SK-N-SH treated with all-trans-retinoic acid at 6 μM for 48 hours (cell line): ENCODE data around the gene MEPCE.
"Not testable (repeated sequence)": the region's sequence is repeated elsewhere in the genome, so short reads cannot be mapped to it uniquely, and the experiment has no call there.

Source experiments
- ATAC-seq: fragments of 200-7000 bp; cut with Tn5 transposase; 3 replicates; pipeline ENCODE4 v1.9.1; 2020; ENCODE audit warnings: mild to moderate bottlenecking, moderate library complexity
- ARNTL ChIP-seq: fragments of 450-650 bp; formaldehyde crosslinking; IDR thresholded peaks from 2 replicates; pipeline ENCODE4 v1.5.0; 2020; ENCODE audit warnings: low read depth, mild to moderate bottlenecking, moderate library complexity, borderline replicate concordance
- BACH2 ChIP-seq: fragments of 250-450 bp; sonication (Bioruptor Pico); IDR thresholded peaks from 2 replicates; pipeline ENCODE4 v1.9.0; 2021; ENCODE audit warnings: mild to moderate bottlenecking, borderline replicate concordance
- CREB5 ChIP-seq: fragments of 250-450 bp; sonication (Bioruptor Pico); IDR thresholded peaks from 2 replicates; pipeline ENCODE4 v1.5.1; 2020; ENCODE audit warnings: low read depth, mild to moderate bottlenecking, moderate library complexity
- ESRRG ChIP-seq: fragments of 250-450 bp; sonication (Bioruptor Pico); IDR thresholded peaks from 2 replicates; pipeline ENCODE4 v1.6.1; 2021; ENCODE audit warnings: mild to moderate bottlenecking
- GLIS3 ChIP-seq: fragments of 250-450 bp; sonication (Bioruptor Pico); IDR thresholded peaks from 2 replicates; pipeline ENCODE4 v1.5.0; 2020; ENCODE audit warnings: mild to moderate bottlenecking, moderate library complexity
- OSR1 ChIP-seq: fragments of 250-450 bp; sonication (Bioruptor Pico); IDR thresholded peaks from 2 replicates; pipeline ENCODE4 v1.8.0; 2022; ENCODE audit warnings: moderate library complexity, mild to moderate bottlenecking, inconsistent platforms
- PATZ1 ChIP-seq: fragments of 250-450 bp; sonication (Bioruptor Pico); IDR thresholded peaks from 2 replicates; pipeline ENCODE4 v1.8.0; 2020; ENCODE audit warnings: mild to moderate bottlenecking, moderate library complexity, borderline replicate concordance
- POU6F1 ChIP-seq: fragments of 250-450 bp; sonication (Bioruptor Pico); IDR thresholded peaks from 2 replicates; pipeline ENCODE4 v1.8.0; 2021; ENCODE audit warnings: low read depth, mild to moderate bottlenecking, moderate library complexity, borderline replicate concordance
- PPARA ChIP-seq: fragments of 250-450 bp; sonication (Bioruptor Pico); IDR thresholded peaks from 2 replicates; pipeline ENCODE4 v1.5.0; 2020; ENCODE audit warnings: mild to moderate bottlenecking, borderline replicate concordance
- RARB ChIP-seq: fragments of 250-450 bp; sonication (Bioruptor Pico); IDR thresholded peaks from 2 replicates; pipeline ENCODE4 v1.8.0; 2021; ENCODE audit warnings: mild to moderate bottlenecking, moderate library complexity
- SNAI2 ChIP-seq: fragments of 250-450 bp; sonication (Bioruptor Pico); IDR thresholded peaks from 2 replicates; pipeline ENCODE4 v1.5.0; 2020; ENCODE audit warnings: mild to moderate bottlenecking, moderate library complexity
- TCF4 ChIP-seq: fragments of 250-450 bp; sonication (Bioruptor Pico); IDR thresholded peaks from 2 replicates; pipeline ENCODE4 v1.8.0; 2021; ENCODE audit warnings: mild to moderate bottlenecking, moderate library complexity, borderline replicate concordance
- TOX ChIP-seq: fragments of 250-450 bp; sonication (Bioruptor Pico); IDR thresholded peaks from 2 replicates; pipeline ENCODE4 v1.8.0; 2021; ENCODE audit warnings: mild to moderate bottlenecking, moderate library complexity, borderline replicate concordance
- TSHZ2 ChIP-seq: fragments of 250-450 bp; sonication (Bioruptor Pico); IDR thresholded peaks from 2 replicates; pipeline ENCODE4 v1.5.0; 2020; ENCODE audit warnings: mild to moderate bottlenecking, moderate library complexity
- ZFP3 ChIP-seq: fragments of 250-450 bp; sonication (Bioruptor Pico); IDR thresholded peaks from 2 replicates; pipeline ENCODE4 v1.5.0; 2020; ENCODE audit warnings: mild to moderate bottlenecking, moderate library complexity
- ZFP30 ChIP-seq: fragments of 450-650 bp; formaldehyde crosslinking; IDR thresholded peaks from 2 replicates; pipeline ENCODE4 v1.5.0; 2022; ENCODE audit warnings: mild to moderate bottlenecking, moderate library complexity
- ZNF70 ChIP-seq: fragments of 450-650 bp; formaldehyde crosslinking; IDR thresholded peaks from 2 replicates; pipeline ENCODE4 v1.5.0; 2020; ENCODE audit warnings: mild to moderate bottlenecking, moderate library complexity
- ZNF8 ChIP-seq: fragments of 450-650 bp; formaldehyde crosslinking; IDR thresholded peaks from 2 replicates; pipeline ENCODE4 v1.5.0; 2020; ENCODE audit warnings: mild to moderate bottlenecking, moderate library complexity

MEPCE gene

GRCh38 chr7:100438172-100438571 is 8.5 kb downstream of the MEPCE start:
- no peak for ATAC-seq
- TF ChIP-seq CREB5 (CRISPR knock-in tag) (no peak), RARB (no peak), ESRRG (no peak), TSHZ2 (no peak), POU6F1 (CRISPR knock-in tag) (no peak), GLIS3 (CRISPR knock-in tag) (no peak), BACH2 (CRISPR knock-in tag) (no peak)

- ATAC-seq: not testable (repeated sequence)
These were observed 9.1 kb downstream of the MEPCE start for GRCh38 chr7:100438731-100439130.

GRCh38 chr7:100439244-100439643 is 9.6 kb downstream of the MEPCE start:
- not testable (repeated sequence) for ATAC-seq

- no peak for TF ChIP-seq ESRRG
- TF ChIP-seq ZNF70: no peak
- TF ChIP-seq PATZ1 (CRISPR knock-in tag): no peak
- TF ChIP-seq TSHZ2: no peak
- TF ChIP-seq ZNF8 (CRISPR knock-in tag): no peak
- no peak for TF ChIP-seq TCF4 (CRISPR knock-in tag)
- TF ChIP-seq PPARA: no peak
- no peak for TF ChIP-seq ZFP3
These were observed 12.3 kb downstream of the MEPCE start for GRCh38 chr7:100441641-100442535.

GRCh38 chr7:100443096-100443840 is 13.6 kb downstream of the MEPCE start:
- no peak for ATAC-seq
- TF ChIP-seq GLIS3 (CRISPR knock-in tag) (no peak), ZFP30 (no peak), TOX (CRISPR knock-in tag) (no peak), OSR1 (CRISPR knock-in tag) (no peak), TSHZ2 (no peak), ARNTL (no peak), PPARA (no peak), SNAI2 (no peak)

More at GRCh38 chr7:100441641-100442535, 12.3 kb downstream of the MEPCE start:
- ATAC-seq: no peak
